Measurements from ENCODE around the gene CD52. TPM values are rescaled to one million over a fixed set of nuclear protein-coding genes. Genes with fewer than 3 reads are reported as not detected.

Gene CD52, protein sequence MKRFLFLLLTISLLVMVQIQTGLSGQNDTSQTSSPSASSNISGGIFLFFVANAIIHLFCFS
- total RNA-seq (2014; rRNA removed; shearing (Covaris generic); ENCODE audit: low replicate concordance) = not detected in 2 replicates

DNA sequence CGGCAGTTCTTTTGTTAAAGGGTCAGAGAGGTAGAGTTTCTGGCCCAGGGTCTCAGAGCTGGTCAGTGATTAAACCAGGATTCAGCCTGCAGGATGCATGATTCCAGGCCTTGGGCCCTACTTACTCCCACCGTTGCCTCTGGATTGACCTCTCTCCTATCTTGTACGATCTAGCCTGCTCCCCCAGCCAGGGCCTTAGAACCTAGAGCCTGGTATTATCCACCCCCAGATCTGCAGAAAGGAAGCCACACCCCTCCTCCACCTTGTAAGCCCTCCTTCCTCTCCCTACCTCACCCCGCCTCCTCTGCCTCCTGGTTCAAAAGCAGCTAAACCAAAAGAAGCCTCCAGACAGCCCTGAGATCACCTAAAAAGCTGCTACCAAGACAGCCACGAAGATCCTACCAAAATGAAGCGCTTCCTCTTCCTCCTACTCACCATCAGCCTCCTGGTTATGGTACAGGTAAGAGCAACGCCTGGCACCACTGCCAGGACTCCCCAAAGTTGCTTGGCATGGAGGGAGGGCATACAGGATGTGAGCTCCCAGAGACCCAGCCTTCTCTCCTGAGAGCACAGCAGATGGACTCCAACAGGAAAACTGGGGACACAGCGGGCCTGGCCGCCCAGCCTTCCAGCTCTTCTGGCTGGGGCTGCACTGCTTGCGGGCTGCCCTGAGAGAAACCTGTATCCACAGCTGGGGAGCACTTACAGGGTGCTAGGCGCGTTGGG, at the start of gene CD52:
TSS of gene CD52 (plus strand) at position 347 of the 726 bp plus-strand sequence. CDS start at position 407, 60 bp downstream.
- Histone ChIP-seq H3K9me3 (no peaks in the 10 kb centered on the region), H3K36me3 (no peaks in the 10 kb centered on the region), H3K27me3 (no peaks in the 10 kb centered on the region), H3K4me3 (no peak within 1 kb of the TSS)
- no peak for DNase-seq

DNA sequence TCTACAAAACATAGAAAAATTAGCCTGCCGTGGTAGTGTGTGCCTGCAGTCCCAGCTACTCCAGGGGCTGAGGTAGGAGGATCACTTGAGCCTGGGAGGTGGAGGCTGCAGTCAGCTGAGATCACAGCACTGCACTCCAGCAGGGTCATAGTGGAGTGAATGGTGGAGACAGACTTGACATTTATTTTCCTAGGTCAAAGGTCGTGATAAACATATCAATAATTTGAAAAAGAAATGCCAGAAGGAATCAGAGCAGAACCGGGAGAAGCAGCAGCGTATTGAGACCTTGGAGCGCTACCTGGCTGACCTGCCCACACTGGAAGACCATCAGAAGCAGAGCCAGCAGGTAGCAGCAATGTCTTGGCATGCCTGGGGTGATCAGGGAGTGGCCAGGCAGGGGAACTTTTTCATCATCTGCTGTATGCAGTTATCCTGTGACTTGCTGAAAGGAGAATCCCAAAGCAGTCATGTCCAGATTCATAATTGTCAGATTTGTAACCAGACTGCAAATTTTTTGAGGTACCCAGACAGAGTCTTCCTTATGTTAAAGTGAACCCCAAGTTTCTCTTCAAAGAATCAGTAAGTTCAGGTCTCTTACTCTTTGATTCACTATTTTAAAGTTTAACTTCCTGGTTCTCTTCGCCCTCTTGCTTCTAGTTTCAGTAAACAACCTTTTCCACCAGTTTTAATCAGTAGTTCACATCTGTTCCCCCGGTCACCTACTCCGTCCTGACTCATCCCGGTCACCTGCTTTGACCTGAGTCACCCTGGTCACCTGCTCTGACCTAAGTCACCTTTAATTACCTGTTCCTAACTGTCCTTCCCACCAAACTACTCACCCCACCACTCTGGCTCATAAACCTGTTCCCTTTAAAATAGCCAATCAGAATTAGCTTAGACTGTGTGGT, 49.2 kb upstream of the CD52 start:
- H3K4me3 ChIP-seq = no peak overlapping the region
- H3K36me3 ChIP-seq = peaks cover 67% of the 10 kb centered on the region
- DNase-seq = no peak
- 0 out of 2 replicates have a peak, but pooled peaks cover 4% of the 10 kb centered on the region for H3K9me3 ChIP-seq
- no peaks in the 10 kb centered on the region for H3K27me3 ChIP-seq

DNA sequence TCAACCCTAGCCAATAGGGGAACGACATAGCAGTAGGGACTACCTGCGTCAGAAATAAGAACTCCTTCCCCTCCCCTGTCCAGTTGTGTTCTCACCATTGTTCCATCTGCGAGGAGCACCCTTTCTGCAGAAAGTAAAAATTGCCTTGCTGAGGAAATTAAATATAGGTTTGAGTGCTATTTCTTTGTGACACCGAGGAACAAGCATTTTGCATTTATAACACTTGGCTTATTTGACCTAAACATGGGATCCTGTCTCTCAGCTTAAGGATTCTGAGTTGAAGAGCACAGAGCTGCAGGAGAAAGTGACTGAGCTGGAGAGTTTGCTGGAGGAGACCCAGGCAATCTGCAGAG, 48.6 kb upstream of the CD52 start:
- no peaks in the 10 kb centered on the region for H3K27me3 ChIP-seq
- no peak overlapping the region for H3K4me3 ChIP-seq

DNA sequence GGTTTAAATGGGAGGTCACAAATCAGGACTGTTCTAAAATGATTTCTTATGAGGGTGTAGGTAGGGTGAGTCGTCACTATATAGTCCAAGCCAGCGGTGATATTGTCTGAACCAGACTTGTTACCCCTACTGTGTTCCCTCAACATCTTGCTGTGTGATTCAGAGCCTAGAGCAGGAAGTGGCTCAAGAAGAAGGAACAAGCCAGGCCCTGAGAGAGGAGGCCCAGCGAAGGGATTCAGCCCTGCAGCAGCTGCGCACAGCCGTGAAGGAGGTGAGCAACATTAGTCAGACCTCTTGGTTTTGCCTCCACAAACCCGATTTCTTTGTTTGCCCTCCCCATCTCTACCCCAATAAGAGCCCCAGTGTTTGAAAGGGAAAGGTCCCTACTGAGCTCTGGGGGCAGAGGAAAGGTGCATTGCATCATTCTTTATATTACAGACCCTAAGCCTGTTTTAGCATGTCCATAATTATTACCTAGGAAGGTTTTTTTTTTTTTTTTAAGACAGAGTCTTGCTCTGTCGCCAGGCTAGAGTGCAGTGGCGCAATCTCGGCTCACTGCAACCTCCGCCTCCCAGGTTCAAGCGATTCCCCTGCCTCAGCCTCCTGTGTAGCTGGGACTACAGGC, 42.8 kb upstream of the CD52 start:
- Histone ChIP-seq H3K27me3 (no peaks in the 10 kb centered on the region), H3K9me3 (no peaks in the 10 kb centered on the region), H3K36me3 (peaks cover 56% of the 10 kb centered on the region), H3K4me3 (no peak overlapping the region)
- DNase-seq = peak; percentile 39

More for the DNA sequence above, 48.6 kb upstream of the CD52 start:
- no peak for DNase-seq
- peaks cover 67% of the 10 kb centered on the region for H3K36me3 ChIP-seq
- H3K9me3 ChIP-seq = 0 out of 2 replicates have a peak, but pooled peaks cover 4% of the 10 kb centered on the region

DNA sequence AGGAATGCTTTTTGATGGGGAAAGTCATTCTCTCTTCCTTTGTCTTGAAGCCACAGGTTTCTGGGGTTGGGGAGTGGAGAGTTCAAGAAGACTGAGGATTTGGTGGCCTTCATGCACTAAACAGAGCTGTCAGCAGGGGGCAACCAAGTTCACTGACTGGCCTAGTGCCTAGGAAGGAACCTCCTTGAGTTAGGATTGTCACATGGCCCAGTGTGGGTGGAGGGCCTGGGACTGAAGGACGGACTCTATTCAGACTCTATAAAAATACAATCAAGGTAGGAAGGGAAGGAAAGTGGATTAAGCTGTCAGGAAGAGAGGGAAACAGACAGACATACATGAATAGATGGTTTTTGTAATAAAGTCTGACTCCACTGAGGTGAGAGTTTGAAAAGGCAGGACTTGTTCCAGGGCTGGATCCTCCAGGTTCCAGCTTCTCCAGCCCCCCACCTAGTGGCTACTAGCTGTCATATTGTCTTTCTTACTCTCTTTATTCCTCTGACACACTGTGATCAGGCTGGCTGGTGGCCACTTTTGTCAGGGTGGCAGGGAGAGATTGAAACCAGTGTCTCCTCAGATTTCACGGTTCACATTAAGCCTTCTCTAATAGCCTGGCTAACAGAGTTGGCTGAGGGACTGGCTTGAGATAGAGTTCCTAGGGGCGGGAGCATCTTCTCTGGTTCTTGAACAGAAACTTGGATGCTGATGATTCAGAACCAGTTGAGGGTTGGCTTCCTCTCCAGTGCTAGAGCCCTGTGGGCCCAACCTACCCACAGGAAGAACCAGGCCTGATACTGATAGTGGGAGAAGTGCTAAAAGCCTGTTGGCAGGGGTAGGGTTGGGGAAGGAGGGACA, 42.0 kb upstream of the CD52 start:
- no peaks in the 10 kb centered on the region for H3K27me3 ChIP-seq
- DNase-seq = peak; percentile 94
- no peaks in the 10 kb centered on the region for H3K9me3 ChIP-seq
- H3K4me3 ChIP-seq = 0 out of 2 replicates have a peak overlapping the region, but pooled peaks have one; percentile 2
- peaks cover 51% of the 10 kb centered on the region for H3K36me3 ChIP-seq

DNA sequence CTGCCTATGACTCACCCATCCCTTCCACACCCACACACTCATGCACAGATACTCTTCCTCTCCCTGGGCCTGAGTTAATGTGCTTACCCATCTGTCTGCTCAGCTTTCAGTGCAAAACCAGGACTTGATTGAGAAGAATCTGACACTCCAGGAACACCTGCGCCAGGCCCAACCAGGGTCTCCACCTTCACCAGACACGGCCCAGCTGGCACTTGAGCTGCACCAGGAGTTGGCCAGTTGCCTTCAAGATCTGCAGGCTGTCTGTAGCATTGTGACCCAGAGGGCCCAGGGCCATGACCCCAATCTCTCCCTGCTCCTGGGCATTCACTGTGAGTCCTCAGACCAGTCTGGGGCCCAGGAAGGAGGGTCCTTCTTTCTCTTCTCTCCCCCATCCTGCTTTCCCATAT, 41.3 kb upstream of the CD52 start:
- Histone ChIP-seq H3K36me3 (peaks cover 52% of the 10 kb centered on the region), H3K4me3 (no peak overlapping the region), H3K9me3 (no peaks in the 10 kb centered on the region), H3K27me3 (no peaks in the 10 kb centered on the region)
- no peak for DNase-seq

DNA sequence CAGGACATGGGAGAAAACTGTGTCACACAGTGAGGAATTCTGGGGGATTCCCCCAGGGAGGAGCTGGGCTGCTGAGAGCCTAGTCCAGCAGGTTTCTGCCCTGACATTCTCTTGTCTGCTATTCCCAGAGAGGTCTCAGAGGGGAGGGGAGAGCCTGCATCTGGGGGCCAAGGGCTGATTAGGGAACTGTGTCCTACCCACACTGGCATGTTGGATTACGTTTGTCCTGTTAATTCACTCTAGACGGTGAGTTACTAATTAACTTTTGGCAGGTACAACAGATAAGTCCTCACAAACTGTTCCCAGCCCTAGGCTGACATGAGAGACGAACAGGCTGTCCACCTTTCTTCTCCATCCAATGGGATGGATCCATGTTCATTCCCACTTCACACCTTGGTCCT, 40.5 kb upstream of the CD52 start:
- H3K36me3 ChIP-seq = peaks cover 51% of the 10 kb centered on the region
- H3K27me3 ChIP-seq = no peaks in the 10 kb centered on the region
- no peak for DNase-seq
- no peak overlapping the region for H3K4me3 ChIP-seq
- no peaks in the 10 kb centered on the region for H3K9me3 ChIP-seq

DNA sequence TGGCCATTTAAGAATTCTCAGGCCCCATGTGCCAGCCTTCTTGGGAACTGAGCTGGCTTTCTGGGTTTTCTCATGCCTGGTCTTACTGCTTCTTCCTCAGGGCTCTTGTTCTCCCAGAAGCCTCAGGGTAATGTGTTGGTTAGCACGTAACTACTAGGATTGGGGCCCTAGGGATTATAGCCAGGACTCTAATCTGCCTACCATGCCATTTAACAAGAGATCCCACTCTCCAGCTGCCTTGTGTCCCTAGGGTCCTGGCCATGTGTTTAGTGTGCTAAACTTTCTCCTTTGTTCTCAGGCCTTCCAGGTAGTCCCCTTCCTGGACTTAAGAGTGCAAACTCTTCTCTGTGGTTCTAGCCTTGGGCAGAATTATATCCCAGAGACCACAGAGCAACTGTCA, 40.0 kb upstream of the CD52 start:
- Histone ChIP-seq H3K4me3 (no peak overlapping the region), H3K36me3 (peaks cover 52% of the 10 kb centered on the region), H3K9me3 (no peaks in the 10 kb centered on the region), H3K27me3 (no peaks in the 10 kb centered on the region)
- no peak for DNase-seq

DNA sequence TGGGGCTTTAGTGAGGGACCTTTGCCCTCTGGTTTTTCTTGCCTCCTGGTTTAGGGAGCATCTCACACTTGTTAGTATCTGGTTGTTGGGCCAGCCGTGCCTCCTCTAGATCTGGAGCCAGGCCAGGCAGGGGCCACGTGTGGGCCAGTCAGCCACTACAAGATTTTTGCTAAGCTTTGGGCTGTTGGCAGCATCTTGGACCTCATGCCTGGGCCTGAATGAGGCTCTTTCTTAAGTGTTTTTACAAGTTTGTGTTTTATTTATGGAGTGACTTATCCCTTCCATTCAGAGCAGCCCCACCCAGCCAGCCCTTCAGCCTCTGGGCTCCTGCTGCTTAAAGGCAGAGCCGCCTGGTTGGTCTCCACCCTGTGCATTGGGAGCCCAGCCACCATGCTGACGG, 39.5 kb upstream of the CD52 start:
- H3K4me3 ChIP-seq = no peak overlapping the region
- peaks cover 51% of the 10 kb centered on the region for H3K36me3 ChIP-seq
- peak; percentile 94 for DNase-seq

DNA sequence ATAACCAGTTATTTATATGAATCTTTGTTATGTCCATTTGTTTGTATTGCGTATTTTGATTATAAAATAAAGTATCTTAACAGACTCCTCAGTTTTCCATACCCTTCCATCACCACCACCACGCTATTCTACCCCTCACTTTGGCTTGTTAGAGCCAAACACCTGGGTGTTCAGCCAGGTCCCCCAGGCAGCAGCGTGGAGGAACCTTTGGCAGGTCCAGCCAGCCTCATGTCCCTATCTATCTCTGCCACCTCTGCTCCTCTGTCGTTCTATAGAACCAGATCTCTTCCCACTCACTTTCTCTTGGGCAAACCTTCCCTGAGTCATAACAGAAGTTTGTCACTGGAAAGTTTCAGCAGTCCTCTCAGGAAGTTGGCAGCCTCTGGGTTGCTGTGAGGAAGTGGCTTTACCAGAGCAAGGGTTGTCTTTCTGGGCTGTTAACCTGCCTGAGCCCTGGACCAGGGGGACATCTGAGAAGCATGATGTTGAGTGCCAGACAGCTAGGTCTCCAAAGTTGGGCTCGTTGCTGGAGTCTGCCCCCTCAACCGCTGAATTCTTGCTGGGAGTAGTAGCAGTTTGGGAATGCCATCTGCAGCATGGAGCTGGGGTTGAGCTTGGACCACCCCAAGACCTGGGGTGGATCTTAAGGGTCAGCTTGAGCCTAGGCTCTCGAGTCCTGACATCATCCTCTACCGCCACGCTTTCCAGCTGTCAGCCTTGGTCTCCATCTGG, 38.9 kb upstream of the CD52 start:
- Histone ChIP-seq H3K27me3 (no peaks in the 10 kb centered on the region), H3K4me3 (peak overlapping the region; percentile 92), H3K9me3 (no peaks in the 10 kb centered on the region), H3K36me3 (peaks cover 51% of the 10 kb centered on the region)
- DNase-seq = peak; percentile 73

More for the DNA sequence above, 39.5 kb upstream of the CD52 start:
- Histone ChIP-seq H3K27me3 (no peaks in the 10 kb centered on the region), H3K9me3 (no peaks in the 10 kb centered on the region)

DNA sequence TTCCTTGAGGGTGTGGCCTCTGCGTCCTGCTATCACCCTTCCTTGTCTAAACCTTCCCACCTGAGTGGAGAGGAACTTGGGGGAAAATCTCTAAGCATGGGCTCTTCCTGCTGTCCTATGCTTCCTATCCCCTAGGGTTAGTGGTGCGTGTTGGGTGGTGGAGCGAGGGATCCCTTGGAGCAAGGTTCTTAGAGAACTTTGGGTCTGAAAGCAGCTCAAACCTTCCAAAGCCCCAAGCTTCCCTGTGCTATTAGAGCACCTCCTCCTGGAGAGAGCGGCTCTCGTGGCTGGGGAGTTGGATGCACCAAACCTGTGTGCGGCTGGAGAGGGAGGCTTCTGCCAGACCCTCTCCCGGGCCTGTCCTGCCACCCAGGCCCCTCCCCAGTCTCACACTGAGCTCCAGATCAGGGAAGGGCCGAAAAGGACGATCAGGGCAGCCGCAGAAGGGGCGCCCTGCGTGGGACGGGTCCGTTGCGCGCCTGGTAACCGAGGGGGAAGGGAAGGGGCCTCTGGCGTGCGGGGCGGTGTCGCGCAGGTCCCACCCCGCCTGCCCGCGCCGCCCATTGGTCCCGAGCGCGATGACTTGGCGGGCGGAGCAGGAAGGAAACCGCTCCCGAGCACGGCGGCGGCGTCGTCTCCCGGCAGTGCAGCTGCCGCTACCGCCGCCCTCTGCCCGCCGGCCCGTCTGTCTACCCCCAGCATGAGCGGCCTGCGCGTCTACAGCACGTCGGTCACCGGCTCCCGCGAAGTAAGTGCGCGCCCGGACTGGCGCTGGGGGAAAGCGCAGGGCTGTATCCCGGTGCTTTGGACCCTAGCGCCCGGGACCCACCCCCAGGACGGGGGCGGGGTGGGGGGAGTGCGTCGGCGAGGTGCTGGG, 38.1 kb upstream of the CD52 start, which contains the start of gene SH3BGRL3:
TSS of gene SH3BGRL3 (plus strand) at position 631 of the 877 bp plus-strand sequence. CDS start at position 701, 70 bp downstream.
- DNase-seq = peak; percentile 89
- no peaks in the 10 kb centered on the region for H3K27me3 ChIP-seq
- H3K36me3 ChIP-seq = peaks cover 43% of the 10 kb centered on the region
- H3K9me3 ChIP-seq = no peaks in the 10 kb centered on the region
- H3K4me3 ChIP-seq = peak within 1 kb of the TSS; percentile 92

DNA sequence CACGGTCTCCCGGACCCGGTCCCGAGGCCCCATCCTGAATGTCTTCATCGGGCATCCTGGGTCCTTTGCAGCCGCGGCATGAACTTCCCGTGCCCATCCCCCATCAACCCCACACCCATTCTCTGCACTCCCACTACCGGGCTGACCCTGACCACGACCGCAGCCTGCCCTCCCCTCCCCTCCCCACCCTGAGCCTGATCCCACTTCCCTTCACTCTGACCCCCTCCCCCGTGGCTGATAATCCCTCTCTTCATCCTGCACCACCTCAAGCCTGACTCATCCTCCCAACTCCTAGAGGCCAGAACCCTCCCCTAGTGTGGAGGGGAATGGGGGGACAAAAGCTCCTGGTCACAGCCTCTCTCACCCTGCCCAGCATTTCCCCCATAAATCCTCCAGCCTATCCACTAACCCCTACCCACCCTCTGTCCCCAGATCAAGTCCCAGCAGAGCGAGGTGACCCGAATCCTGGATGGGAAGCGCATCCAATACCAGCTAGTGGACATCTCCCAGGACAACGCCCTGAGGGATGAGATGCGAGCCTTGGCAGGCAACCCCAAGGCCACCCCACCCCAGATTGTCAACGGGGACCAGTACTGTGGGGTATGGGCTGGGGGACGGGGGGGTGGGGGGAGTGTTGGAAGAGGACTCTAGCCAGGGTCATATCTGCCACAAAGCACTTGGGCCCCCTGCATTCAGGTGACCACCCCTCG, 37.3 kb upstream of the CD52 start:
- Histone ChIP-seq H3K36me3 (peaks cover 38% of the 10 kb centered on the region), H3K9me3 (no peaks in the 10 kb centered on the region), H3K4me3 (peak overlapping the region; percentile 92), H3K27me3 (no peaks in the 10 kb centered on the region)
- DNase-seq = peak; percentile 70

DNA sequence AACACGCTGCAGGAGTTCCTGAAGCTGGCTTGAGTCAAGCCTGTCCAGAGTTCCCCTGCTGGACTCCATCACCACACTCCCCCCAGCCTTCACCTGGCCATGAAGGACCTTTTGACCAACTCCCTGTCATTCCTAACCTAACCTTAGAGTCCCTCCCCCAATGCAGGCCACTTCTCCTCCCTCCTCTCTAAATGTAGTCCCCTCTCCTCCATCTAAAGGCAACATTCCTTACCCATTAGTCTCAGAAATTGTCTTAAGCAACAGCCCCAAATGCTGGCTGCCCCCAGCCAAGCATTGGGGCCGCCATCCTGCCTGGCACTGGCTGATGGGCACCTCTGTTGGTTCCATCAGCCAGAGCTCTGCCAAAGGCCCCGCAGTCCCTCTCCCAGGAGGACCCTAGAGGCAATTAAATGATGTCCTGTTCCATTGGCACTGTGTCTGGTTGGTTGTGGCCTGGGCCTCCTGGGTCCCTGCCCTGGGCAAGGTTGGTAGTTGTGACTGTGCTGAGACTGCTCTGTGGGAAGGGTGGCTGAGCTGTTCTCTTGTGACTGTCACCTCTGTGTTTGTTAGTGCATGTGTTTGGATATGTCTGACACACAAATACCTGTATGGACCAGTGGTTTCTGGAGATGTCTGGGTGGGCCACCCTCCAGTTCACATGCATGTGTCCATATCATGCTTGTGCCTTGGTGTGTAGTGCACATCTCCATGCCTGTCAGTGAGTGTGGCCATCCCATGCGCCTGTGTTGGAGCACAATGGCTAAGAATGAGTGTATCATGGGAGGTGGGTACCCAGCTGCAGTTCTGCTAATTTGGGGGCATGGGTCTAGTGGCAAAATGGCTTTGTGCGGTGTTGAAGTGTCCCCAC, 36.4 kb upstream of the CD52 start:
- Histone ChIP-seq H3K9me3 (no peaks in the 10 kb centered on the region), H3K36me3 (peaks cover 37% of the 10 kb centered on the region), H3K27me3 (no peaks in the 10 kb centered on the region), H3K4me3 (peak overlapping the region; percentile 92; the same call in 1 of the 2 replicates)
- DNase-seq = no peak
